Sigmoid colon (tissue), 7 donors: Measurements from ENCODE around the gene FKBP1B. TPM values are rescaled to one million over a fixed set of nuclear protein-coding genes. Genes with fewer than 3 reads are reported as not detected.
"Not testable (repeated sequence)": the region's sequence is repeated elsewhere in the genome, so short reads cannot be mapped to it uniquely, and the experiment has no call there.

Source experiments
- DNase-seq: peaks from one replicate; pipeline ENCODE4 v3.0.0-alpha.2; 2019
- H3K27ac ChIP-seq, 4 donors: fragments of 200-600 bp; sonication (generic); one replicate each; pipeline ENCODE4 v1.5.1; 2016 to 2019; ENCODE audit warnings: mild to moderate bottlenecking in 1 of 4
- H3K27me3 ChIP-seq, 3 donors: fragments of 200-600 bp; sonication (generic); one replicate each; pipeline ENCODE4 v1.5.1; 2019; ENCODE audit warnings: mild to moderate bottlenecking in 1 of 3
- H3K36me3 ChIP-seq, 4 donors: fragments of 200-600 bp; sonication (generic); one replicate each; pipeline ENCODE4 v1.5.1; 2016 to 2019
- H3K4me1 ChIP-seq, 4 donors: fragments of 200-600 bp; sonication (generic); one replicate each; pipeline ENCODE4 v1.5.1; 2017 to 2019
- H3K4me3 ChIP-seq, 4 donors: fragments of 200-600 bp; sonication (generic); one replicate each; pipeline ENCODE4 v1.5.1; 2017 to 2019; ENCODE audit warnings: mild to moderate bottlenecking in 2 of 4, moderate library complexity in 1 of 4
- H3K9me3 ChIP-seq, 4 donors: fragments of 200-600 bp in 3 of 4; sonication (generic) in 3 of 4; one replicate each; pipeline versions ENCODE4 v1.5.1 to v1.6.1; 2013 to 2019
- CTCF ChIP-seq, 4 experiments: fragments of 450-650 bp in 3 of 4; fragments of 200-600 bp in 1 of 4; IDR thresholded peaks; one replicate each; pipeline ENCODE4 v1.5.1; 2016 to 2019; ENCODE audit warnings: antibody characterized with exemption in 4 of 4, mild to moderate bottlenecking in 3 of 4, moderate library complexity in 2 of 4
- EP300 ChIP-seq, 4 donors: sonication (generic); formaldehyde crosslinking; IDR thresholded peaks; one replicate each; pipeline ENCODE4 v1.6.1; 2017; ENCODE audit warnings: antibody characterized with exemption in 4 of 4
- POLR2A ChIP-seq, 2 donors: fragments of 450-650 bp; IDR thresholded peaks; one replicate each; pipeline ENCODE4 v1.6.1; 2016; ENCODE audit warnings: antibody characterized with exemption in 2 of 2, mild to moderate bottlenecking in 2 of 2, moderate library complexity in 2 of 2
- POLR2AphosphoS5 ChIP-seq, 4 donors: sonication (generic); formaldehyde crosslinking; IDR thresholded peaks; one replicate each; pipeline ENCODE4 v1.6.1; 2017; ENCODE audit warnings: antibody characterized with exemption in 4 of 4
- WGBS, 2 donors: extraction: QIAGEN DNeasy Blood & Tissue Kit; methylation state at CpG; one replicate each; pipeline ENCODE4 v1.1.7; 2013; 5-methylcytosine and 5-hydroxymethylcytosine counted together
- intact Hi-C: fragments of 100-400 bp; cut with DNase I; formaldehyde crosslinking; loops from one replicate; pipeline ENCODE4 v1.15.1; 2023
- polyA plus RNA-seq, 3 donors: library from polyadenylated mRNA; stranded (reverse); fragments of 200-250 nt; gene quantifications; one replicate each; pipeline ENCODE4 v1.2.3, GENCODE V29; 2013
- total RNA-seq, 4 donors: library from RNA; depleted of rRNA; stranded (reverse); fragments of >200 nt; gene quantifications; one replicate each; pipeline ENCODE4 v1.1.0, GENCODE V29; 2016
- donor health status: healthy with polysubstance abuse.
- donor health status: Bipolar disorder and iron deficiency.
- donor health status: healthy.

The FKBP1B gene
- total and polyA plus RNA-seq, 7 donors: 3.1 to 43.7 (median 8.0) TPM

- DNase-seq: peak; percentile 94
- intact Hi-C loops: loop anchor here (1.0 to 5.0 kb wide), 4 partner anchors 38 to 298 kb away; partner anchors contain the start of genes ATAD2B, FAM228B and PFN4
- Histone ChIP-seq H3K4me3 (peak within 1 kb of the TSS; percentile 46 to 64 (median 55)), H3K27me3 (no peaks in the 10 kb centered on the region), H3K9me3 (no peaks in the 10 kb centered on the region), H3K36me3 (peaks cover 0 to 45% (median 4%) of the 10 kb centered on the region in 4 donors), H3K4me1 (peaks cover 0 to 18% (median 13%) of the 10 kb centered on the region in 4 donors), H3K27ac (peak within 1 kb of the TSS; percentile 82 to 95 (median 92))
- 0 to 1% methylated on average over 44 of the region's 44 CpGs for WGBS, 2 donors
- TF ChIP-seq POLR2AphosphoS5 (IDR thresholded peaks at IDR 0.05) (peak; percentile 61 to 84 (median 76)), CTCF (IDR thresholded peaks at IDR 0.05) (peak; percentile 96 to 98 (median 98)), EP300 (IDR thresholded peaks at IDR 0.05) (no peak), POLR2A (IDR thresholded peaks at IDR 0.05) (peak; percentile 62 to 73)
Measured at GRCh38 chr2:24084386-24085199, 35.1 kb downstream of the FKBP1B start, which contains the start of gene TP53I3. Gene TP53I3 (minus strand): TSS chr2:24084834. CDS start chr2:24084326, 508 bp downstream.

GRCh38 chr2:24085200-24085489, 35.6 kb downstream of the FKBP1B start:
- intact Hi-C loops: loop anchor here (2.0 kb wide), 1 partner anchor 38 kb away; the partner anchor contains the start of genes FAM228B and PFN4
- Histone ChIP-seq H3K4me1 (peaks cover 0 to 18% (median 13%) of the 10 kb centered on the region in 4 donors), H3K27ac (peak overlapping the region; percentile 82 to 95 (median 92)), H3K27me3 (no peaks in the 10 kb centered on the region), H3K9me3 (no peaks in the 10 kb centered on the region), H3K4me3 (peak overlapping the region; percentile 46 to 64 (median 55)), H3K36me3 (peaks cover 0 to 41% (median 4%) of the 10 kb centered on the region in 4 donors)
- WGBS, 2 donors: 9 to 28% methylated on average over 11 of the region's 11 CpGs
- no peak for TF ChIP-seq POLR2AphosphoS5 (IDR thresholded peaks at IDR 0.05)
- no peak for TF ChIP-seq EP300 (IDR thresholded peaks at IDR 0.05)
- TF ChIP-seq POLR2A (IDR thresholded peaks at IDR 0.05): no peak
- DNase-seq: no peak

GRCh38 chr2:24086241-24086640, 36.7 kb downstream of the FKBP1B start:
- 93 to 94% methylated on average over 1 of the region's 1 CpG for WGBS, 2 donors
- TF ChIP-seq CTCF (IDR thresholded peaks at IDR 0.05): no peak
- TF ChIP-seq POLR2A (IDR thresholded peaks at IDR 0.05): no peak
- no peak for TF ChIP-seq POLR2AphosphoS5 (IDR thresholded peaks at IDR 0.05)
- TF ChIP-seq EP300 (IDR thresholded peaks at IDR 0.05): no peak
- no peak for DNase-seq
- peaks cover 0 to 31% (median 4%) of the 10 kb centered on the region in 4 donors for H3K36me3 ChIP-seq
- peaks cover 0 to 18% (median 13%) of the 10 kb centered on the region in 4 donors for H3K4me1 ChIP-seq
- H3K9me3 ChIP-seq: no peaks in the 10 kb centered on the region
- H3K27ac ChIP-seq: no peak overlapping the region
- no peak overlapping the region for H3K4me3 ChIP-seq
- intact Hi-C loops: no loop called here
- H3K27me3 ChIP-seq: no peaks in the 10 kb centered on the region

- intact Hi-C loops: no loop called here
- Histone ChIP-seq H3K27ac (no peak overlapping the region), H3K9me3 (no peaks in the 10 kb centered on the region), H3K4me3 (no peak overlapping the region), H3K36me3 (peaks cover 0 to 23% (median 4%) of the 10 kb centered on the region in 4 donors), H3K4me1 (peaks cover 0 to 18% (median 13%) of the 10 kb centered on the region in 4 donors), H3K27me3 (no peaks in the 10 kb centered on the region)
- TF ChIP-seq EP300 (IDR thresholded peaks at IDR 0.05) (no peak), POLR2A (IDR thresholded peaks at IDR 0.05) (no peak), POLR2AphosphoS5 (IDR thresholded peaks at IDR 0.05) (no peak), CTCF (IDR thresholded peaks at IDR 0.05) (no peak)
- DNase-seq: no peak
- WGBS, 2 donors: 71 to 89% methylated on average over 3 of the region's 3 CpGs
Measured at GRCh38 chr2:24087032-24087431, 37.5 kb downstream of the FKBP1B start.

GRCh38 chr2:24088821-24089359, 39.3 kb downstream of the FKBP1B start:
- no peak for TF ChIP-seq POLR2AphosphoS5 (IDR thresholded peaks at IDR 0.05)
- no peak for TF ChIP-seq EP300 (IDR thresholded peaks at IDR 0.05)
- TF ChIP-seq CTCF (IDR thresholded peaks at IDR 0.05): no peak
- TF ChIP-seq POLR2A (IDR thresholded peaks at IDR 0.05): no peak
- no peak for DNase-seq

GRCh38 chr2:24093270-24093669, 43.7 kb downstream of the FKBP1B start:
- H3K27ac ChIP-seq: not testable (repeated sequence)
- 97 to 98% methylated on average over 5 of the region's 5 CpGs for WGBS, 2 donors
- peaks cover 0 to 18% (median 13%) of the 10 kb centered on the region in 4 donors for H3K36me3 ChIP-seq

More at GRCh38 chr2:24088821-24089359, 39.3 kb downstream of the FKBP1B start:
- H3K27me3 ChIP-seq: no peaks in the 10 kb centered on the region
- H3K27ac ChIP-seq: no peak overlapping the region
- H3K36me3 ChIP-seq: peaks cover 0 to 14% (median 0%) of the 10 kb centered on the region in 4 donors
- H3K4me1 ChIP-seq: peaks cover 0 to 8% (median 6%) of the 10 kb centered on the region in 4 donors
- 67 to 87% methylated on average over 2 of the region's 2 CpGs for WGBS, 2 donors
- intact Hi-C loops: no loop called here
- H3K9me3 ChIP-seq: no peaks in the 10 kb centered on the region
- no peak overlapping the region for H3K4me3 ChIP-seq

GRCh38 chr2:24095171-24095677, 45.7 kb downstream of the FKBP1B start:
- H3K4me3 ChIP-seq, intact Hi-C loops: not testable (repeated sequence)
- 78 to 85% methylated on average over 17 of the region's 17 CpGs for WGBS, 2 donors

More at GRCh38 chr2:24093270-24093669, 43.7 kb downstream of the FKBP1B start:
- H3K4me3 ChIP-seq, H3K9me3 ChIP-seq, H3K4me1 ChIP-seq, DNase-seq, intact Hi-C loops, H3K27me3 ChIP-seq: not testable (repeated sequence)

More at GRCh38 chr2:24095171-24095677, 45.7 kb downstream of the FKBP1B start:
- not testable (repeated sequence) for H3K27ac ChIP-seq, H3K9me3 ChIP-seq, H3K4me1 ChIP-seq, H3K27me3 ChIP-seq, DNase-seq
- peaks cover 0 to 16% (median 13%) of the 10 kb centered on the region in 4 donors for H3K36me3 ChIP-seq
